HG03025 (cell line): Measurements from ENCODE around the gene IDI1.
"Not testable (repeated sequence)": the region's sequence is repeated elsewhere in the genome, so short reads cannot be mapped to it uniquely, and the experiment has no call there.

Experiments used
- ATAC-seq: cut with Tn5 transposase; IDR thresholded peaks from one replicate; pipeline ENCODE4 v1.9.1; 2021; ENCODE audit warnings: mild to moderate bottlenecking, moderate library complexity; ENCODE audit not compliant: unreplicated experiment, low FRiP score

IDI1 gene

DNA sequence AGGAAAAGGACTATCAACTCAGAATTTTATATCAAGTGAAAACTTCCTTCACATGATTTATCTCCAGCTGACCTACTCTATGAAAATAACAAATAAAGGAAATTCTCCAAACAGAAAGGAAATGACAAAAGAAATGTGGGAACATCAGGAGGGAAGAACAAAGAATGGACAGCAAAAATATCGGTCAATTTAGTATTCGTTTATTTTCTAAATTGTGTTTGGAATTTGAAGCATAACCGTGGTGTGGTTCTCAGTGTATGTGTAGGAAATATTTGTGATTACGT is 16.0 kb upstream of the IDI1 start:
- no peak for ATAC-seq

GRCh38 chr10:1063232-1063865 is 14.4 kb upstream of the IDI1 start:
- no peak for ATAC-seq

- ATAC-seq = no peak
Measured at GRCh38 chr10:1061930-1062774, 13.2 kb upstream of the IDI1 start.

DNA sequence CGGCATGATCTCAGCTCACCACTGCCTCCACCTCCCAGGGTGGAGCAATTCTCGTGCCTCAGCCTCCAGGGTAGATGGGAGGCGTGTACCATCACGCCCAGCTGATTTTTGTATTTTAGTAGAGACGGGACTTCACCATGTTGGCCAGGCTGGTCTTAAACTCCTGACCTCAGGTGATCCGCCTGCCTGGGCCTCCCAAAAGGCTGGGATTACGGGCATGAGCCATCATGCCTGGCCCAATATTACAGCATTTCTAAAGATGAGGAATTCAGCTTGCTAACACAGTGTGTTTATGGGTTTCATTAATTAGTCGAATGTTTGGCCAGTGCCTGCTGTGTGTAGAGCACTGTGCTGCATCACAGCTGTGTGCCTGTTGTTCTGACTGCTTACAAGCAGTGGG is 11.0 kb upstream of the IDI1 start:
- no peak for ATAC-seq

- no peak for ATAC-seq
Measured at GRCh38 chr10:1058017-1058416, 9.1 kb upstream of the IDI1 start.

DNA sequence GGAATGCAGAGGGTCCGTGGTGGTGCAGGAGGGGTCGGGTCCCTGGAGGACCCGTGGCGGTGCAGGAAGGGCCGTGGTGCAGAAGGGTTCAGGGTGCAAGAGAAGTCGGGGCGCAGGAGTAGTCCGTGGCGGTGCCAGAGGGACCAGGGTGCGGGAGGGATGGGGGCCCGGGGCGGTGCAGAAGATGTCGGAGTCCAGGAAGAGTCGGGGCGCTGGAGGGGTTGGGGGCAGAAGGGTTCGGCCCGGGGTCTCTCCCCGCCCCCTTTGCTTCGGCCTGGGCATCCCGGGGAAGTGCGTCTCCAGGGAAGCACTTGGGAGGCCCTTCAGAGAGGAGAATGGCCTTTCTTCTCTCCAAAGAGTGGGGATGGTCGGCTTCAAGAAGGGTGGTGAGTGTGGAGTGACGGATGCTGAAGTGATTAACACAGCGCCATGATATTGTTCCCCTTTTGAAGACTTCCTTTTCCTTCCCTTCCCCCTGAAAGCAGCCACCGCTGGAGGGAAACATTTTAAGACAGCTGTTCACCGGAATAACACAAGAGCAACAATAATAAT is 8.3 kb upstream of the IDI1 start:
- ATAC-seq = no peak

GRCh38 chr10:1056326-1057105 is 7.6 kb upstream of the IDI1 start, which contains the start of gene WDR37:
Gene WDR37 (plus strand): TSS chr10:1056385. CDS start chr10:1072156, 15,771 bp downstream.
- peak; percentile 93 for ATAC-seq

DNA sequence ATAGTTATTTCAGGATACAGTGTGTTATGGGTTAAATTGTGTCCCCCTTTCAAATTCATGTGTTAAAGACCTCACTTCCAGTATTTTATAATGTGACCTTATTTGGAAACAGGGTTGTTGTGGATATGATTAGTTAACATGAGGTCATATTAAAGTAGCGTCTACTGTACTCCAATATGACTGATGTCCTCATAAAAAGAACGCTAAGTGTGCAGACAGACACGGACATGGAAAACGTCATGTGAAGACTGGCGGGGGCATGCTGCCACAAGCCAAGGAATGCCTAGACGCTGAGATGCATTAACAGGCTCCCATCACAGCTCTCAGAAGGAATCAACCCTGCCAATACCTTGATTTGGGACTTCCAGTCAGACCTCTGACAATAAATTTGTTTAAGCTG is 5.8 kb upstream of the IDI1 start:
- ATAC-seq = no peak

- no peak for ATAC-seq
Measured at GRCh38 chr10:1050554-1050953, 1.6 kb upstream of the IDI1 start.

GRCh38 chr10:1050145-1050544 is 1.2 kb upstream of the IDI1 start:
- no peak for ATAC-seq

GRCh38 chr10:1049425-1049958 is 573 bp upstream of the IDI1 start:
- ATAC-seq = no peak

DNA sequence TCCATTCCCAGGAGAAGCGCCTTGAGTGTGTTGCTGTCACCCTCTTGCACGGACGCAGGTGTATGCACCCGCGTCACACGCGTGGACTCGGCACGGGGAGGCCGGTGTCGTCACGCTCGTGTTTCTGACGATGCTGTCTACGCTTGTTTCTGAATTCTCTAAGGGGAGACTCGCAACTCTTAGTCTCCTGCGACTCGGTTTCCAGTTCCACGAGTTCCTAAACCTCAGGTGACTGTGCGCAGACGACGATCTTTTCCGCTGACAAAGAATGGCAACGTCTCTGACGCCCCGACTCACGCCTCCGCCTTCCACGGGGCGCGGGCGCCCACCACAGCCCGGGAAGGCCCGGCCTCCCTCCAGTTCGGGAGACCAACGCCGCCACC is 579 bp downstream of the IDI1 start:
- ATAC-seq = peak; percentile 22

- ATAC-seq = no peak
Measured at GRCh38 chr10:1047937-1048336, 982 bp downstream of the IDI1 start.

DNA sequence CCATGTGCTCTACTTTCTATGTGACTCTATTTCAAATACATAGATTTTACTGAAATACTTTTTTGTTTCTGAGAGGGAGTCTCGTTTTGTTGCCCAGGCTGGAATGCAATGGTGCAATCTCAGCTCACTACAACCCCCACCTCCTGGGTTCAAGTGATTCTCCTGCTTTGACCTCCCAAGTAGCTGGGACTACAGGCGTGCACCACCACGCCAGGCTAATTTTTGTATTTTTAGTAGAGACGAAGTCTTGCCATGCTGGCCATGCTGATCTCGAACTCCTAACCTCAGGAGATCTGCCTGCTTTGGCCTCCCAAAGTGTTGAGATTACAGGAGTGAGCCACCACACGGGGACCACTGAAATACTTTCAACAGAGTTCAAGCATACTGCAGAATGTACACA is 3.5 kb downstream of the IDI1 start:
- no peak for ATAC-seq

- ATAC-seq = no peak
Measured at GRCh38 chr10:1044964-1045363, 4.0 kb downstream of the IDI1 start.

DNA sequence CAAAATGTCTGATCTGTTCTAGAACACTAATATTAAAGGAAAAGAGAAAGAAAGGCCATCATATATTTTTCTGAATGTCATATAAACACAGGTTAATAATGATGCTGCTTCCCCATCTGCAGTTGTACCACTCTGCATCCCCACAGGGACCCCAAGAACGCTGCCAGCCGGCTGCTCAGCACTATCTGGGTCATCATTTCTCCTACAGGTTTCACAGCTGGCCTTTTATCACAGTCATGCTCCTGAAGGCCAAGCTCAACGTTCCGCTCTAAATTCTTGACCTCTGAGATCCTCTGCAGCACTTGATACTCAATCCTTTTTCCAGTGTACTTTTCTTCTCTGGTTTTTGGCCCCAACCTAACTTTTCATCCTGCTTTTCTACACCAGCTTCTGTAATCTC is 4.8 kb downstream of the IDI1 start:
- no peak for ATAC-seq

GRCh38 chr10:1043532-1043995 is 5.4 kb downstream of the IDI1 start:
- peak; percentile 43 for ATAC-seq

- no peak for ATAC-seq
Measured at GRCh38 chr10:1041514-1041913, 7.4 kb downstream of the IDI1 start.

GRCh38 chr10:1040133-1040532 is 8.8 kb downstream of the IDI1 start:
- no peak for ATAC-seq

DNA sequence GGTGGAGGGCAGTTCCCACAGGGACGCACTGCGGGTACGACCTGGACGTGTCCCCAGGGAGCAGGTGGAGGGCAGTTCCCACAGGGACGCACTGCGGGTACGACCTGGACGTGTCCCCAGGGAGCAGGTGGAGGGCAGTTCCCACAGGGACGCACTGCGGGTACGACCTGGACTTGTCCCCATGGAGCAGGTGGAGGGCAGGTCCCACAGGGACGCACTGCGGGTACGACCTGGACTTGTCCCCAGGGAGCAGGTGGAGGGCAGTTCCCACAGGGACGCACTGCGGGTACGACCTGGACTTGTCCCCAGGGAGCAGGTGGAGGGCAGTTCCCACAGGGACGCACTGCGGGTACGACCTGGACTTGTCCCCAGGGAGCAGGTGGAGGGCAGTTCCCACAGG is 10.2 kb downstream of the IDI1 start:
- not testable (repeated sequence) for ATAC-seq

- ATAC-seq = no peak
Measured at GRCh38 chr10:1037098-1037497, 11.8 kb downstream of the IDI1 start.
